NT2/D1 (cell line): Measurements from ENCODE around the gene DYDC2.
A peak's percentile ranks its signal among the peaks of the same experiment; 100 is the strongest.

Experiments
- DNase-seq: peaks from one replicate; pipeline ENCODE4 v3.0.0-alpha.2; 2011; ENCODE audit warnings: low read depth, low spot score
- H3K27me3 ChIP-seq: 2 replicates; pipeline ENCODE4 v1.6.0; 2011; ENCODE audit warnings: mild to moderate bottlenecking; ENCODE audit not compliant: insufficient read length, insufficient read depth
- H3K36me3 ChIP-seq: 2 replicates; pipeline ENCODE4 v1.6.1; 2011; ENCODE audit warnings: mild to moderate bottlenecking, low read length, mixed read lengths; ENCODE audit not compliant: insufficient read depth, insufficient read length
- H3K4me1 ChIP-seq: 2 replicates; pipeline ENCODE4 v1.5.1; 2011; ENCODE audit not compliant: insufficient read depth, insufficient read length
- H3K4me3 ChIP-seq: 2 replicates; pipeline ENCODE4 v1.5.1; 2011; ENCODE audit warnings: low read depth; ENCODE audit not compliant: insufficient read length
- H3K9ac ChIP-seq: 2 replicates; pipeline ENCODE4 v1.6.0; 2011; ENCODE audit warnings: low read depth; ENCODE audit not compliant: insufficient read length
- H3K9me3 ChIP-seq: 2 replicates; pipeline ENCODE4 v1.5.1; 2011; ENCODE audit warnings: mild to moderate bottlenecking, low read length; ENCODE audit not compliant: insufficient read depth
- SUZ12 ChIP-seq: IDR thresholded peaks from 2 replicates; pipeline ENCODE4 v1.6.1; 2011; ENCODE audit not compliant: insufficient read length, insufficient read depth; ENCODE audit errors: extremely low read depth
- YY1 ChIP-seq: IDR thresholded peaks from 2 replicates; pipeline ENCODE4 v1.6.1; 2011; ENCODE audit not compliant: insufficient read length, insufficient read depth
- ZNF274 ChIP-seq: IDR thresholded peaks from 2 replicates; pipeline ENCODE4 v1.6.1; 2011; ENCODE audit warnings: mild to moderate bottlenecking, low read depth, low read length

The DYDC2 gene, protein sequence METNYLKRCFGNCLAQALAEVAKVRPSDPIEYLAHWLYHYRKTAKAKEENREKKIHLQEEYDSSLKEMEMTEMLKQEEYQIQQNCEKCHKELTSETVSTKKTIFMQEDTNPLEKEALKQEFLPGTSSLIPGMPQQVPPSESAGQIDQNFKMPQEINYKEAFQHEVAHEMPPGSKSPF

GRCh38 chr10:80356563-80356988, at the start of gene DYDC2, which contains the start of gene DYDC1:
DYDC2 (plus strand) TSS chr10:80356781; CDS start chr10:80362444, 5,663 bp downstream.
DYDC1 (minus strand) TSS chr10:80356755; CDS start chr10:80352601, 4,154 bp downstream.
- peak within 1 kb of the TSS; percentile 80 for H3K9ac ChIP-seq
- no peaks in the 10 kb centered on the region for H3K9me3 ChIP-seq
- peaks cover 15% of the 10 kb centered on the region for H3K27me3 ChIP-seq
- H3K4me3 ChIP-seq = peak within 1 kb of the TSS; percentile 46
- peak; percentile 48 for DNase-seq
- no peak for TF ChIP-seq ZNF274
- no peak for TF ChIP-seq YY1
- TF ChIP-seq SUZ12 = no peak
- no peaks in the 10 kb centered on the region for H3K4me1 ChIP-seq
- no peaks in the 10 kb centered on the region for H3K36me3 ChIP-seq

DNA sequence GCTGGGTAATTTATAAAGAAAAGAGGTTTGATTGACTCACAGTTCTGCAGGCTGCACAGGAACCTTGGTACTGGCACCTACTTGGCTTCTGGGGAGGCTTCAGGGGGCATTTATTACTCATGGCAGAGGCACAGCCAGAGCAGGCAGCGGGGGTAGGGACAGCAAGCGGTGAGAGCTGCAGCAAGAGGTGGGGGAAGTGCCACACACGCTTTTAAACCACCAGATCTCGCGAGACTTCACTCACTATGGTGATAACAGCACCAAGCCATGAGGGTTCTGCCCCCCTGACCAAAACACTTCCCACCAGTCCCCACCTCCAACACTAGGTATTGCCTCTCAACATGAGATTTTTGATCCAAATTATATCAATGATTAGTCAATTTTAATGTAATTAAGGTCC, 43.1 kb upstream of the DYDC2 start:
- H3K36me3 ChIP-seq = no peaks in the 10 kb centered on the region
- H3K4me1 ChIP-seq = no peaks in the 10 kb centered on the region
- no peaks in the 10 kb centered on the region for H3K27me3 ChIP-seq
- no peak for DNase-seq
- H3K9ac ChIP-seq = no peak overlapping the region
- no peaks in the 10 kb centered on the region for H3K9me3 ChIP-seq
- TF ChIP-seq SUZ12 (no peak), ZNF274 (no peak), YY1 (no peak)
- no peak overlapping the region for H3K4me3 ChIP-seq

DNA sequence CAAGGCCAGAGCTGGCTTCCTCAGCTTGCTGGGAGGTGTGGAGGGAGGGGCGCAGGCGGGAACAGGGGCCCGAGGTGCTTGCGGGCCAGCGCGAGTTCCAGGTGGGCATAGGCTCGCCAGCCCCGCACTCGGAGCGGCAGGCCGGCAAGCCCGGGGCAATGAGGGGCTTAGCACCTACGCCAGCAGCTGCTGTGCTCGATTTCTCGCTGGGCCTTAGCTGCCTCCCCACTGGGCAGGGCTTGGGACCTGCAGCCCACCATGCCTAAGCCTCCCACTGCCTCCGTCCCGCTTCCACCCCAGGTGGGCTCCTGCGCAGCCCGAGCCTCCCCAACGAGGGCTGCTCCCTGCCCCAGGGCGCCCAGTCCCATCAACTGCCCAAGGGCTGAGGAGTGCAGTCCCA, 41.2 kb upstream of the DYDC2 start:
- H3K36me3 ChIP-seq = no peaks in the 10 kb centered on the region
- H3K4me1 ChIP-seq = no peaks in the 10 kb centered on the region
- no peaks in the 10 kb centered on the region for H3K27me3 ChIP-seq
- no peak for DNase-seq
- no peak overlapping the region for H3K9ac ChIP-seq
- TF ChIP-seq SUZ12 (no peak), YY1 (no peak), ZNF274 (no peak)
- no peaks in the 10 kb centered on the region for H3K9me3 ChIP-seq
- no peak overlapping the region for H3K4me3 ChIP-seq

- H3K36me3 ChIP-seq = no peaks in the 10 kb centered on the region
- no peak overlapping the region for H3K4me3 ChIP-seq
- H3K9ac ChIP-seq = no peak overlapping the region
- H3K9me3 ChIP-seq = no peaks in the 10 kb centered on the region
- H3K27me3 ChIP-seq = no peaks in the 10 kb centered on the region
- no peak for DNase-seq
- TF ChIP-seq YY1 (no peak), ZNF274 (no peak), SUZ12 (no peak)
- no peaks in the 10 kb centered on the region for H3K4me1 ChIP-seq
Observed at GRCh38 chr10:80318742-80319141, 37.8 kb upstream of the DYDC2 start.

DNA sequence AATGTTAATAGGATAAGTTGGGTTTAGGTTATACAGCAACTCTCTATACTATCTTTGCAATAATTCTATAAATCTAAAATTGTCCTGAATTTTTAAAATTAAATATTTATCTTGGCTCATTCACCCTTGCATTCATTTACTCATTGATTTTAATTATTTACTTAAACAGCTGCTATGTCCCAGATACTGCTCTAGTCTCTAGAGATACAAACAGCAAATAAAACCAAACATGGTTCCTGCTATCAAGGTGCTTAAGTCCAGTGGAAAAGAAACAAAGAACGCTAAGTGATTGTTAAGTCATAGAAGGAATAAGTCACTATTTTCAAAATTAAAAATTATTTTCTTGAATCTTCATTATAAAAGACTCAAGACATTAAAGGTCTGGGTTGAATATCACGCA, 37.3 kb upstream of the DYDC2 start:
- no peak overlapping the region for H3K9ac ChIP-seq
- TF ChIP-seq YY1 = no peak
- no peak for TF ChIP-seq ZNF274
- no peak for TF ChIP-seq SUZ12
- no peak for DNase-seq
- no peak overlapping the region for H3K4me3 ChIP-seq
- no peaks in the 10 kb centered on the region for H3K27me3 ChIP-seq
- no peaks in the 10 kb centered on the region for H3K36me3 ChIP-seq
- H3K4me1 ChIP-seq = peaks cover 2% of the 10 kb centered on the region
- no peaks in the 10 kb centered on the region for H3K9me3 ChIP-seq

- Histone ChIP-seq H3K4me3 (no peak overlapping the region), H3K36me3 (no peaks in the 10 kb centered on the region), H3K4me1 (peaks cover 2% of the 10 kb centered on the region), H3K9me3 (no peaks in the 10 kb centered on the region), H3K27me3 (no peaks in the 10 kb centered on the region), H3K9ac (no peak overlapping the region)
- no peak for DNase-seq
- no peak for TF ChIP-seq ZNF274
- TF ChIP-seq YY1 = no peak
- no peak for TF ChIP-seq SUZ12
Observed at GRCh38 chr10:80319725-80320290, 36.8 kb upstream of the DYDC2 start.

GRCh38 chr10:80320377-80320776, 36.2 kb upstream of the DYDC2 start:
- no peak overlapping the region for H3K4me3 ChIP-seq
- no peak for DNase-seq
- H3K9ac ChIP-seq = no peak overlapping the region
- peaks cover 2% of the 10 kb centered on the region for H3K4me1 ChIP-seq
- no peaks in the 10 kb centered on the region for H3K9me3 ChIP-seq
- no peak for TF ChIP-seq ZNF274
- no peaks in the 10 kb centered on the region for H3K27me3 ChIP-seq
- no peaks in the 10 kb centered on the region for H3K36me3 ChIP-seq

DNA sequence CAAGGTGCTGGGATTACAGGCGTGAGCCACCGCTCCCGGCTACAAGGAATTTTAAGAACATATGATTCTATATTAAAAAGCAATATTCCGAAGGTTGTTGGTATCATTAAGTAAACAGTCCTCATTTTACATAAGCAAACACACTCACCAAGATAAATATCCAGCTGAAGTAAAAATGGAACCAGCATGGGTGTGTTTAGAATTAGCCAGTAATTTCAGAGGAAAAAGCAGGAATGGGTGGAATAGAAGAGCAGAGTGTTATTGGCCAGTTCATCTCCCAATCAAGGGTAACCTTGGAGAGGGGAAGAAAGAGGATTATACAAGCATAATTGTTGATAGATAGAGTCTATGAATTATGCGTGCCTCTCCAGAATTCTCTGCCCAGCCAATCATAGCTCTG, 35.4 kb upstream of the DYDC2 start:
- TF ChIP-seq YY1 = no peak
- no peak for TF ChIP-seq SUZ12
- TF ChIP-seq ZNF274 = no peak
- Histone ChIP-seq H3K27me3 (no peaks in the 10 kb centered on the region), H3K4me3 (no peak overlapping the region), H3K9ac (no peak overlapping the region), H3K4me1 (peaks cover 2% of the 10 kb centered on the region), H3K9me3 (no peaks in the 10 kb centered on the region), H3K36me3 (no peaks in the 10 kb centered on the region)
- no peak for DNase-seq
